ENCODE results near the gene SEPHS1.

SEPHS1 gene

GRCh38 chr10:13365243-13365642 lies 17.1 kb upstream of the SEPHS1 start:
- Histone ChIP-seq H3K4ac (ENCODE audit: low read depth in 1 of 2, low read length in 2 of 2) (no peak overlapping the region), H3K27me3 (ENCODE audit: control insufficient read depth in 1 of 2, insufficient read depth in 1 of 2, low read length in 2 of 2) (peaks cover 4 to 11% of the 10 kb centered on the region in 2 experiments), H4K91ac (ENCODE audit: low read length) (no peak overlapping the region), H2BK120ac (ENCODE audit: low read depth, low read length) (no peak overlapping the region), H2BK5ac (ENCODE audit: low read depth, low read length, poor library complexity, severe bottlenecking) (no peak overlapping the region), H3K79me1 (replicated peaks; ENCODE audit: low read length, poor library complexity, severe bottlenecking) (no peaks in the 10 kb centered on the region), H3K9me3 (ENCODE audit: control insufficient read depth, low read length) (no peaks in the 10 kb centered on the region), H3K27ac (ENCODE audit: low read length, poor library complexity, severe bottlenecking) (no peak overlapping the region), H3K36me3 (ENCODE audit: control insufficient read depth in 1 of 2, insufficient read depth in 2 of 2, low read depth in 1 of 2, low read length in 2 of 2) (no peaks in the 10 kb centered on the region), H2AK5ac (ENCODE audit: low read length, severe bottlenecking) (no peak overlapping the region), H3K9ac (ENCODE audit: low read length) (no peak overlapping the region), H4K8ac (ENCODE audit: low read length) (no peak overlapping the region), H2AFZ (ENCODE audit: low read depth, low read length) (no peak overlapping the region), H3K4me3 (ENCODE audit: insufficient read depth in 1 of 2, low read depth in 1 of 2, low read length in 2 of 2) (no peak overlapping the region), H3K14ac (ENCODE audit: low read length in 2 of 2) (no peak overlapping the region), H3K4me1 (ENCODE audit: control insufficient read depth, insufficient read depth, low read depth, low read length) (no peaks in the 10 kb centered on the region), H3K4me2 (ENCODE audit: low read length, poor library complexity, severe bottlenecking) (no peak overlapping the region), H2BK12ac (ENCODE audit: low read length in 2 of 2) (no peak overlapping the region), H3K23ac (ENCODE audit: low read length in 2 of 2) (no peak overlapping the region), H2BK15ac (ENCODE audit: low read depth, poor library complexity, severe bottlenecking) (no peak overlapping the region), H3K18ac (ENCODE audit: low read depth in 1 of 2, low read length in 2 of 2) (no peak overlapping the region)
- DNase-seq = no peak
- WGBS = 84% methylated on average over 5 of the region's 5 CpGs

- H4K8ac ChIP-seq (ENCODE audit: low read length) = no peak overlapping the region
- H2BK15ac ChIP-seq (ENCODE audit: low read depth, poor library complexity, severe bottlenecking) = no peak overlapping the region
- H2AK5ac ChIP-seq (ENCODE audit: low read length, severe bottlenecking) = no peak overlapping the region
- H3K9ac ChIP-seq (ENCODE audit: low read length) = no peak overlapping the region
- no peak overlapping the region for H2BK12ac ChIP-seq (ENCODE audit: low read length in 2 of 2)
- DNase-seq = no peak
- H2AFZ ChIP-seq (ENCODE audit: low read depth, low read length) = no peak overlapping the region
- H3K9me3 ChIP-seq (ENCODE audit: control insufficient read depth, low read length) = no peaks in the 10 kb centered on the region
- no peak overlapping the region for H3K27ac ChIP-seq (ENCODE audit: low read length, poor library complexity, severe bottlenecking)
- no peak overlapping the region for H2BK120ac ChIP-seq (ENCODE audit: low read depth, low read length)
- no peak overlapping the region for H2BK5ac ChIP-seq (ENCODE audit: low read depth, low read length, poor library complexity, severe bottlenecking)
- no peak overlapping the region for H3K23ac ChIP-seq (ENCODE audit: low read length in 2 of 2)
- H3K14ac ChIP-seq (ENCODE audit: low read length in 2 of 2) = no peak overlapping the region
- no peaks in the 10 kb centered on the region for H3K36me3 ChIP-seq (ENCODE audit: control insufficient read depth in 1 of 2, insufficient read depth in 2 of 2, low read depth in 1 of 2, low read length in 2 of 2)
- H3K4me2 ChIP-seq (ENCODE audit: low read length, poor library complexity, severe bottlenecking) = no peak overlapping the region
- no peak overlapping the region for H3K4me3 ChIP-seq (ENCODE audit: insufficient read depth in 1 of 2, low read depth in 1 of 2, low read length in 2 of 2)
- no peak overlapping the region for H3K18ac ChIP-seq (ENCODE audit: low read depth in 1 of 2, low read length in 2 of 2)
- 82% methylated on average over 6 of the region's 7 CpGs for WGBS
- no peaks in the 10 kb centered on the region for H3K4me1 ChIP-seq (ENCODE audit: control insufficient read depth, insufficient read depth, low read depth, low read length)
- H3K4ac ChIP-seq (ENCODE audit: low read depth in 1 of 2, low read length in 2 of 2) = no peak overlapping the region
- no peak overlapping the region for H4K91ac ChIP-seq (ENCODE audit: low read length)
- H3K27me3 ChIP-seq (ENCODE audit: control insufficient read depth in 1 of 2, insufficient read depth in 1 of 2, low read length in 2 of 2) = peaks cover 11 to 24% of the 10 kb centered on the region in 2 experiments
- no peaks in the 10 kb centered on the region for H3K79me1 ChIP-seq (replicated peaks; ENCODE audit: low read length, poor library complexity, severe bottlenecking)
Measured at GRCh38 chr10:13360587-13360986, 12.5 kb upstream of the SEPHS1 start.

GRCh38 chr10:13356392-13356791 lies 8.3 kb upstream of the SEPHS1 start:
- Histone ChIP-seq H3K9me3 (ENCODE audit: control insufficient read depth, low read length) (no peaks in the 10 kb centered on the region), H3K27me3 (ENCODE audit: control insufficient read depth in 1 of 2, insufficient read depth in 1 of 2, low read length in 2 of 2) (peaks cover 41 to 44% of the 10 kb centered on the region in 2 experiments), H2BK12ac (ENCODE audit: low read length in 2 of 2) (no peak overlapping the region), H4K91ac (ENCODE audit: low read length) (no peak overlapping the region), H3K36me3 (ENCODE audit: control insufficient read depth in 1 of 2, insufficient read depth in 2 of 2, low read depth in 1 of 2, low read length in 2 of 2) (no peaks in the 10 kb centered on the region), H2BK15ac (ENCODE audit: low read depth, poor library complexity, severe bottlenecking) (no peak overlapping the region), H3K18ac (ENCODE audit: low read depth in 1 of 2, low read length in 2 of 2) (no peak overlapping the region), H4K8ac (ENCODE audit: low read length) (no peak overlapping the region), H3K23ac (ENCODE audit: low read length in 2 of 2) (peak overlapping the region in 1 of 2 experiments; percentile 52), H2BK120ac (ENCODE audit: low read depth, low read length) (no peak overlapping the region), H3K4me1 (ENCODE audit: control insufficient read depth, insufficient read depth, low read depth, low read length) (no peaks in the 10 kb centered on the region), H3K27ac (ENCODE audit: low read length, poor library complexity, severe bottlenecking) (no peak overlapping the region), H3K79me1 (replicated peaks; ENCODE audit: low read length, poor library complexity, severe bottlenecking) (no peaks in the 10 kb centered on the region), H2BK5ac (ENCODE audit: low read depth, low read length, poor library complexity, severe bottlenecking) (no peak overlapping the region), H3K4me3 (ENCODE audit: insufficient read depth in 1 of 2, low read depth in 1 of 2, low read length in 2 of 2) (no peak overlapping the region), H2AFZ (ENCODE audit: low read depth, low read length) (no peak overlapping the region), H2AK5ac (ENCODE audit: low read length, severe bottlenecking) (no peak overlapping the region), H3K4ac (ENCODE audit: low read depth in 1 of 2, low read length in 2 of 2) (no peak overlapping the region), H3K9ac (ENCODE audit: low read length) (no peak overlapping the region), H3K14ac (ENCODE audit: low read length in 2 of 2) (no peak overlapping the region), H3K4me2 (ENCODE audit: low read length, poor library complexity, severe bottlenecking) (no peak overlapping the region)
- WGBS = 74% methylated on average over 4 of the region's 4 CpGs
- no peak for DNase-seq

GRCh38 chr10:13354783-13355182 lies 6.7 kb upstream of the SEPHS1 start:
- Histone ChIP-seq H3K4ac (ENCODE audit: low read depth in 1 of 2, low read length in 2 of 2) (no peak overlapping the region), H2BK5ac (ENCODE audit: low read depth, low read length, poor library complexity, severe bottlenecking) (no peak overlapping the region), H4K8ac (ENCODE audit: low read length) (no peak overlapping the region), H3K23ac (ENCODE audit: low read length in 2 of 2) (no peak overlapping the region), H2BK12ac (ENCODE audit: low read length in 2 of 2) (no peak overlapping the region), H3K4me1 (ENCODE audit: control insufficient read depth, insufficient read depth, low read depth, low read length) (peaks cover 6% of the 10 kb centered on the region), H3K9ac (ENCODE audit: low read length) (no peak overlapping the region), H3K4me3 (ENCODE audit: insufficient read depth in 1 of 2, low read depth in 1 of 2, low read length in 2 of 2) (no peak overlapping the region), H2BK120ac (ENCODE audit: low read depth, low read length) (no peak overlapping the region), H3K4me2 (ENCODE audit: low read length, poor library complexity, severe bottlenecking) (no peak overlapping the region), H3K9me3 (ENCODE audit: control insufficient read depth, low read length) (no peaks in the 10 kb centered on the region), H3K27me3 (ENCODE audit: control insufficient read depth in 1 of 2, insufficient read depth in 1 of 2, low read length in 2 of 2) (peaks cover 47 to 51% of the 10 kb centered on the region in 2 experiments), H3K14ac (ENCODE audit: low read length in 2 of 2) (no peak overlapping the region), H3K27ac (ENCODE audit: low read length, poor library complexity, severe bottlenecking) (no peak overlapping the region), H2AFZ (ENCODE audit: low read depth, low read length) (no peak overlapping the region), H3K79me1 (replicated peaks; ENCODE audit: low read length, poor library complexity, severe bottlenecking) (no peaks in the 10 kb centered on the region), H2BK15ac (ENCODE audit: low read depth, poor library complexity, severe bottlenecking) (no peak overlapping the region), H2AK5ac (ENCODE audit: low read length, severe bottlenecking) (no peak overlapping the region), H3K36me3 (ENCODE audit: control insufficient read depth in 1 of 2, insufficient read depth in 2 of 2, low read depth in 1 of 2, low read length in 2 of 2) (no peaks in the 10 kb centered on the region), H3K18ac (ENCODE audit: low read depth in 1 of 2, low read length in 2 of 2) (no peak overlapping the region), H4K91ac (ENCODE audit: low read length) (no peak overlapping the region)
- DNase-seq = no peak
- WGBS = 94% methylated on average over 7 of the region's 7 CpGs

All from mesenchymal stem cell (in vitro differentiated cells and primary cell).